HepG2 (cell line): ENCODE results near the gene ATP13A4. TPM values are rescaled to one million over a fixed set of nuclear protein-coding genes. Genes with fewer than 3 reads are reported as not detected.

Source experiments
- ATAC-seq: fragments of 200-7000 bp; cut with Tn5 transposase; 3 replicates; pipeline ENCODE4 v1.9.1; 2020; ENCODE audit warnings: mild to moderate bottlenecking, moderate library complexity
- BruUV-seq: library from RNA; stranded (reverse); fragments of 400-500 nt; replicated peaks from 2 replicates; lab custom pipeline; 2021; lab: Mats Ljungman, UMichigan
- CTCF ChIA-PET: fragments of 300-600 bp; formaldehyde crosslinking; extraction: SDS; loops from one replicate; lab custom pipeline; 2021; ENCODE audit warnings: low total read pairs, inconsistent platforms, low intra/inter-chr PET ratio; lab: Yijun Ruan, JAX
- POLR2A ChIA-PET: fragments of 350-600 bp; sonication (Branson Sonifier 250); formaldehyde crosslinking; loops from one replicate; lab custom pipeline; 2020; ENCODE audit warnings: antibody characterized with exemption, inconsistent platforms; lab: Yijun Ruan, JAX
- DNase-seq: peaks from one replicate; pipeline ENCODE4 v3.0.0-alpha.2; 2015; ENCODE audit warnings: low spot score
- FAIRE-seq: peaks from 3 replicates; lab custom pipeline; 2011; peaks lifted over from hg19 to GRCh38; lab: Jason Lieb, UNC
- H2AFZ ChIP-seq: one replicate; pipeline ENCODE4 v1.6.1; 2011; ENCODE audit warnings: low read length, inconsistent platforms
- H3K27ac ChIP-seq: fragments of 300-600 bp; 3 replicates; pipeline ENCODE4 v1.8.0; 2011; ENCODE audit warnings: mixed run types, mild to moderate bottlenecking, mixed read lengths, low read length, inconsistent platforms; ENCODE audit not compliant: insufficient read depth; ENCODE audit errors: extremely low read length
- H3K27me3 ChIP-seq, 2 experiments: fragments of 200-600 bp in 1 of 2; 2 replicates in 1 of 2; 3 replicates in 1 of 2; pipeline versions ENCODE4 v1.6.0 to v1.8.0; 2011; ENCODE audit warnings: low read length in 2 of 2, mild to moderate bottlenecking in 2 of 2, moderate library complexity in 2 of 2, inconsistent platforms in 1 of 2; ENCODE audit not compliant: insufficient read depth in 2 of 2, control insufficient read depth in 1 of 2
- H3K36me3 ChIP-seq, 2 experiments: fragments of 200-600 bp in 1 of 2; replicated peaks in 1 of 2; 2 replicates in 1 of 2; 3 replicates in 1 of 2; pipeline versions ENCODE4 v1.5.1 to v1.8.0; 2011; ENCODE audit warnings: low read length in 2 of 2, inconsistent platforms in 1 of 2; ENCODE audit not compliant: insufficient read depth in 2 of 2, control insufficient read depth in 1 of 2
- H3K4me1 ChIP-seq: 2 replicates; pipeline ENCODE4 v1.5.1; 2012; ENCODE audit warnings: low read length, inconsistent platforms; ENCODE audit not compliant: insufficient read depth
- H3K4me2 ChIP-seq: 2 replicates; pipeline ENCODE4 v1.6.0; 2011; ENCODE audit warnings: low read depth, low read length, inconsistent platforms
- H3K4me3 ChIP-seq, 3 experiments: fragments of 200-600 bp in 1 of 3; sonication (generic), shearing (Covaris generic) in 1 of 3; replicated peaks in 1 of 3; 2 replicates each; pipeline ENCODE4 v1.5.1; 2011 to 2016; ENCODE audit warnings: low read length in 3 of 3, inconsistent platforms in 2 of 3, low read depth in 2 of 3, mild to moderate bottlenecking in 2 of 3, control low read depth in 1 of 3, mixed read lengths in 1 of 3; ENCODE audit not compliant: insufficient read depth in 1 of 3
- H3K79me2 ChIP-seq: one replicate; pipeline ENCODE4 v1.6.1; 2011; ENCODE audit warnings: low read length, inconsistent platforms; ENCODE audit not compliant: insufficient read depth
- H3K9ac ChIP-seq: 2 replicates; pipeline ENCODE4 v1.6.0; 2011; ENCODE audit warnings: mild to moderate bottlenecking, low read depth, low read length, inconsistent platforms; ENCODE audit not compliant: insufficient read depth
- H3K9me3 ChIP-seq: 2 replicates; pipeline ENCODE4 v1.5.1; 2012; ENCODE audit warnings: mild to moderate bottlenecking, low read length
- H4K20me1 ChIP-seq: 2 replicates; pipeline ENCODE4 v1.6.0; 2011; ENCODE audit warnings: inconsistent platforms, mild to moderate bottlenecking, low read length, moderate library complexity; ENCODE audit not compliant: insufficient read depth
- ARHGAP35 ChIP-seq: sonication (generic); formaldehyde crosslinking; IDR thresholded peaks from 2 replicates; pipeline ENCODE4 v1.9.0; 2022; ENCODE audit warnings: mild to moderate bottlenecking, inconsistent platforms, moderate library complexity, missing genetic modification reagents, borderline replicate concordance
- ATF1 ChIP-seq: IDR thresholded peaks from 2 replicates; pipeline ENCODE4 v1.6.1; 2016; ENCODE audit warnings: mild to moderate bottlenecking, control low read depth
- CHD4 ChIP-seq: fragments of 200-600 bp; sonication (generic); IDR thresholded peaks from 2 replicates; pipeline ENCODE4 v1.7.0; 2017; ENCODE audit warnings: mild to moderate bottlenecking, low read length, borderline replicate concordance
- DMAP1 ChIP-seq: IDR thresholded peaks from 2 replicates; pipeline ENCODE4 v1.6.1; 2016
- GMEB1 ChIP-seq: sonication (generic); formaldehyde crosslinking; IDR thresholded peaks from 2 replicates; pipeline ENCODE4 v1.5.1; 2020; ENCODE audit warnings: missing genetic modification reagents, mild to moderate bottlenecking, borderline replicate concordance
- MTF2 ChIP-seq: sonication (generic); formaldehyde crosslinking; IDR thresholded peaks from 2 replicates; pipeline ENCODE4 v1.5.0; 2020; ENCODE audit warnings: missing genetic modification reagents, borderline replicate concordance
- NR2C2 ChIP-seq: sonication (generic); formaldehyde crosslinking; IDR thresholded peaks from 2 replicates; pipeline ENCODE4 v1.4.0; 2020; ENCODE audit warnings: missing genetic modification reagents, mild to moderate bottlenecking, moderate library complexity, borderline replicate concordance
- NR2F2 ChIP-seq: IDR thresholded peaks from 2 replicates; pipeline ENCODE4 v1.6.1; 2012; ENCODE audit warnings: low read depth, inconsistent platforms, borderline replicate concordance
- TFE3 ChIP-seq: IDR thresholded peaks from 2 replicates; pipeline ENCODE4 v1.6.1; 2016
- ZBTB40 ChIP-seq, 2 experiments: fragments of 450-650 bp in 1 of 2; sonication (generic) in 1 of 2; formaldehyde crosslinking in 1 of 2; IDR thresholded peaks; 2 replicates each; pipeline versions ENCODE4 v1.6.1 to v1.8.0; 2016 to 2022; ENCODE audit warnings: antibody characterized with exemption in 1 of 2, mild to moderate bottlenecking in 1 of 2, missing genetic modification reagents in 1 of 2
- ZNF414 ChIP-seq: sonication (generic); formaldehyde crosslinking; IDR thresholded peaks from 2 replicates; pipeline ENCODE4 v1.5.0; 2020; ENCODE audit warnings: missing genetic modification reagents
- WGBS: methylation state at CpG from one replicate; pipeline ENCODE4 v1.1.6; 2017; ENCODE audit warnings: low lambda C conversion rate; 5-methylcytosine and 5-hydroxymethylcytosine counted together
- in situ Hi-C: cut with HindIII; loops from 2 replicates; pipeline ENCODE4 v1.10.0; 2017; ENCODE audit warnings: low pct_unique_long_range_greater_than_20kb; ENCODE audit not compliant: extremely low pct_ligation_motif_present
- intact Hi-C: fragments of 100-400 bp; cut with micrococcal nuclease; formaldehyde crosslinking; loops from one replicate; pipeline ENCODE4 v1.10.0; 2022; ENCODE audit not compliant: unreplicated experiment
- polyA plus RNA-seq, 8 experiments: library from polyadenylated mRNA; depleted of rRNA in 3 of 8; stranded (reverse) in 7 of 8; unstranded in 1 of 8; fragments of >200 nt; fragmentation: Illumina TruSeq in 4 of 8; extraction: Trizol in 4 of 8; gene quantifications; 2 replicates each; pipeline versions ENCODE4 v1.2.1 to v1.2.3, GENCODE V29; 2011 to 2016; ENCODE audit warnings: low read depth in 4 of 8, missing spikeins in 1 of 8, mixed read lengths in 1 of 8; ENCODE audit not compliant: insufficient read depth in 1 of 8
- total RNA-seq, 5 experiments: library from RNA; depleted of rRNA; stranded (reverse); fragments of >200 nt; fragmentation: Illumina TruSeq; extraction: Trizol; gene quantifications; 2 replicates each; pipeline ENCODE4 v1.2.3, GENCODE V29; 2016; ENCODE audit warnings: low read depth in 1 of 5

Gene ATP13A4
- total and polyA plus RNA-seq, 2 of the 13 experiments (the other 11 are each of a cell fraction or from before 2014, with no cell fraction given) = 0.01 to 0.07 TPM

GRCh38 chr3:193545304-193545703, 9.4 kb downstream of the ATP13A4 start:
- in situ Hi-C loops (no loop called here), intact Hi-C loops (no loop called here)
- Histone ChIP-seq H3K79me2 (no peaks in the 10 kb centered on the region), H3K4me3 (no peak overlapping the region), H3K4me1 (no peaks in the 10 kb centered on the region), H3K36me3 (no peaks in the 10 kb centered on the region), H3K27me3 (no peaks in the 10 kb centered on the region), H2AFZ (no peak overlapping the region), H3K27ac (no peak overlapping the region), H4K20me1 (no peaks in the 10 kb centered on the region), H3K9me3 (peaks cover 8% of the 10 kb centered on the region), H3K9ac (no peak overlapping the region), H3K4me2 (no peak overlapping the region)
- POLR2A ChIA-PET = no interaction called here
- FAIRE-seq = no peak
- CTCF ChIA-PET = no interaction called here
- ATAC-seq = no peak
- WGBS = 0% methylated on average over 1 of the region's 1 CpG
- no peak for DNase-seq
- BruUV-seq = no TSS peak
- TF ChIP-seq TFE3 (CRISPR knock-in tag) (no peak), NR2C2 (CRISPR knock-in tag) (no peak), CHD4 (no peak), GMEB1 (CRISPR knock-in tag) (no peak), NR2F2 (no peak), ZNF414 (no peak), ARHGAP35 (CRISPR knock-in tag) (no peak), ATF1 (no peak), ZBTB40 (IDR thresholded peaks at IDR 0.05) (no peak), ZBTB40 (CRISPR knock-in tag; IDR thresholded peaks at IDR 0.05) (no peak), DMAP1 (no peak), MTF2 (CRISPR knock-in tag) (no peak)
